NCI-H1930 (cell line): ENCODE results near the gene HDAC5.

Experiments
- DNase-seq, 2 experiments: peaks; one replicate each; lab custom pipeline; 2025; lab: John Stamatoyannopoulos, UW

The HDAC5 gene

DNA sequence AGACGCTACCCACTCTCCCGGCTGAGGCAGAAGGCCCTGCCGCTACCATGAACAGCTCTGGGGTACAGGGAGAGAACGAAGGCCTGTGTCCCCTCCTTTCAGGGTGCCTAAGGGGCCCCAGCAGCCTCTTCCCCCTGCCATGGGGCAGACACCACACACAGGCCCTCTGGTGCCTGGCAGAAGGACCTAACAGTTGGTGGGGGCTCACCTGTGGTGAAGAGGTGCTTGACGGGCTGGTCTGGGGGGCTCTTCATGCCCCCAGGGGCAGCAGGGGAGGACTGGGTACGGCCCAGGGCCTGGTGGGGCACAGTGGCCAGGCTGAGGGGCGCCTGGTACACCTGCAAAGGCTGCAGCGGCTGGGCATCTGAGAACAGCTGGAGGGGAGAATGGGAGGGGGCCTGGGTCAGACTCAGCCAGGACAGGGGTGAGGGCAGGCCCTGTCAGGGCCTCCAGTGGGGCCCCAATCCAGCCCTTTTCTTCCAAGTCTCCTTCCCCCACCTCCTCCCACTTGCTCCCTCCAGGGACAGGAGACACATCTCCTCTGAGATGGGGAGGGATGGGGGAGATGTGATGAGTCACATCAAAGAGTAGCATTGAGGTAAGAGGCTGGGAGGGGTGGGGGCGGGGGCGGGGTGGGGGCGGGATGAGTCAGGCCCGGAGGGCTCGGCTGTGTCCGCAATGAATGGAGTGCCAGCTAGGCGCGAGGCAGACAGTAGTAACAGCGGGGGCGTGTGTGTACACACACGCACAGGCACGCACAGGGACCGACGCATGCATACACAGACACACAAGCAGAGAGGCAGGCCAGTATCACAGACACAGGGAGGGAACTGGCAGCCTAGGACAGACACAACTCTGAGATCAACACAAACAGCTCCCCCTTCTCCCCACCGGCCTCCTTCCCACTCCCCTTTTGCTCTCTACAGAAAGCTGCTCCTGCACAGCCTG is 36.8 kb downstream of the HDAC5 start:
- no peak for DNase-seq

DNA sequence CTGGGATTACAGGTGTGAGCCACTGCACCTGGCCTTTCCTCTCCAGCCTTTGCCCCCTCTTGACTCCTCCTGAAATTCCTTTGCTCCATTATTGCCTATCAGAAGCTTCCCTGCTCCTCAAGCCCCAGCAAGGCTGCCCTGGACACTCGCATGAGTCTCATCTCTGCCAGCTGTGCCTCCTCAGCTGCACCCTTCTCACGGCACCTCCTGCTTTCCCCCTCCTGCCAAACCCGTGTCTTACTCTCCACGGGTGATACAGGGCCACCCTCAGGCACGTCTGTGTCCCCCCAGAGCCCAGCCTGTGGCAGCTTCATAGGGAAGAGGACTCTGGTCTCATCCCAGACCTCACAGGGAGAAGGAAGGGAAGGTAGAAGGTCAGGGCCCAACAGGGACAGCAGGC is 37.5 kb downstream of the HDAC5 start:
- DNase-seq, result no peak

DNA sequence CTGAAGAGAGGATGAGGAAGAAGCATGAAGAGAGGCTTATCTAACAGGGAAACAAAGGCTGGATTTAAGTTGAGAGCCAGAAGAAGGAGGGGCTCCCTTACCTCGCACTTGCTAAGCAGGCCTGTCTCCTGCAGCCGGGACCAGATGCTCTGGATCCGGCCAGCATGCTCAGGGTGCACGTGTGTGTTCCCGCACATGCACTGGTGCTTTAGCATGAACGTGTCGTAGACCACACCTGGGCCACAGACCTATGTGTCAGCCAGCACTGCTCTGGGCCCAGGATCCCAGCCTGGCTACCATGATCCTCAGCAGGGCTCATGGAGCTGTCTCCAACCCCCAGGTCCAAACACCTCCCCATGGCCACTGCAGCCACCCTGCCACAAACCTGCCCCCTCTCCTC is 38.5 kb downstream of the HDAC5 start:
- no peak for DNase-seq

DNA sequence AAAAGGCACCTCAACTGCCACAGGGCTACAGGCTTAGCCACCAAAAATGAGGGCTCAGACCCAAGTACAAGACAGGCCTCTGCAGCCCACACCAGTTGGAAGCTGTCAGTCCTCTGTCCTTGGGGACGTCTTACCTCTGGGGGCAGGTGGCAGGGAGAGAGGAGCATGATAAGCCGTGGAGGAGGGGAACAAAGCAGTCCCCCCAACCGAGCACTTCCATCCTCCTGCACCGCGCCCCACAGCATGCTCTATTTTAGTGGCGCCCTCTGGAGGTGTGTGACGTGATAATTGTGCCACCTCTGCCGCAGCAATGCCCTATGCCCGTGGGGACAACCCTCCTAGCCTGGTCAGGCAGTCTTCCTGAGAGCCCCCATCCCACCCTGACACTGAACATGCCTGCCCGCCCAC is 39.3 kb downstream of the HDAC5 start:
- peak; percentile 16 to 45 for DNase-seq

DNA sequence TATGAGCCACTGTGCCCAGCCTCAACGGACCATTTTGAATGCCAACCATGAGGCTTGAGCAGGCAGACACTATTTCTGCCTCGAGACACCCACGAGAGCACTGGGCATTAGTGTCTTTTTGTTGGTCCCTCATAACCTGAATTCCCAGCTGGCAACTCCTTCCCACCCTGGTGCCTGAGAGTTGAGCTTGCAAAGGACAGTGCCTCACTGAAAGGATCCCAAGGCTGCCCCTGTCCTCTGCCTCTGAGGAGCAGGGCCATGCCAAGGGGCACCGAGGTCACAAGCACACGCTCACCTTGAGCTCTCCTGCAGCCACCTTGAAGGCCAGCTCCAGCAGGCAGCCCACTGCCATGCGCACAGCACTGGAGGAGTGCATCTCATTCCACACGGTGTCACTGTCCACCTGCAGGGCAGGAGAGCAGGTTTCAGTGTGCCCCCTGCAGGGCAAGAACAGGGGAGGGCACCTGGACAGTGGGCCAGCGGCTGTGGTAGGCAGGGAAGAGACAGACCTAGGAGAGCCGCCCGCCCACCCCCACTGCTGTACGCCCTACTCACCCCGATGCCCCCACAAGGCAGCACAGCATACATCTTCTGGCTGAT is 40.1 kb downstream of the HDAC5 start:
- no peak for DNase-seq

DNA sequence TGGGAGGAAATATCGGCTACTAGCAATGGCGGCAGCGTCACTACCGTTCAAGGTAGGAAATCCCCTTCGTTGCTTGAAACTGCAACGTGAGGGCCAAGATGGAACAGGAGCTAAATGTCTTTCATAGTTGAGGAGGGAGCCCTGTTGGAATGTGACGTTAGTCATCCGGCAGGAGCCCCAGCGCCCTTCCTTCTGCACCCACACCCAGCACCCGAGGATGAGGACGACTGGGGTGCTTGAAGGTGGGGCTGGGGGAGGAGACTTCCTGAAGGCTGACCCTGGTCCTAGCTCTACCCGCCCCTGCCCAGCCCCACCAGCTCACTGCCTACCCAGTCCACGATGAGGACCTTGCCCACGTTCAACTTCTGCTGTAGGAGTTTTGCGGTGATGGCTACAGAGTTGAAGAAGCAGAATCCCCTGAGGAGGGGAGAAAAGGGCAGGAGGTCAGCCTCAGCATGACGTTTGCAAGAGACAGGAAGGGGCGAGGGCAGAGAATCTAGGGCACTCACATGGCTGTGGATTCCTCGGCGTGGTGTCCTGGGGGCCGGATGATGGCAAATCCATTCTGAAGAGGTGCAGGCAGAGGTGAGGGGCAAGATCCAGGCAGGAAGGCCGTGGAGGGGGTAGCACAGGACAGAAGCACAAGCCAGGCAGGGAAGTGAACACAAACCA is 41.0 kb downstream of the HDAC5 start:
- no peak for DNase-seq

DNA sequence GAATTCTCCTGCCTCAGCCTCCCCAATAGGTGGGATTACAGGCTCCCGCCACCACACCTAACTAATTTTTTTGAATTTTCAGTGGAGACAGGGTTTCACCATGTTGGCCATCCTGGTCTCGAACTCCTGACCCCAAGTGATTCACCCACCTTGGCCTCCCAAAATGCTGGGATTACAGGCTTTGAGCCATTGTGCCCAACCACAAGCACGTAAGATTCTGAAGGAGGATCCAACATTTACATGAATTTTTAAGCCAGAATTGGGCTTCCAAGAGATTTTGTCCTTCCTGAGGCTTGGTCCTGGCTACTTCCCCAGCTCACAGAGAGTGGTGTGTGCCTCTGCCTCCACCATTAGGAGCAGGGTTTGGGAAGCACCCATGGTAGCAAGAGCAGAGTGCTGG is 41.8 kb downstream of the HDAC5 start:
- no peak for DNase-seq

DNA sequence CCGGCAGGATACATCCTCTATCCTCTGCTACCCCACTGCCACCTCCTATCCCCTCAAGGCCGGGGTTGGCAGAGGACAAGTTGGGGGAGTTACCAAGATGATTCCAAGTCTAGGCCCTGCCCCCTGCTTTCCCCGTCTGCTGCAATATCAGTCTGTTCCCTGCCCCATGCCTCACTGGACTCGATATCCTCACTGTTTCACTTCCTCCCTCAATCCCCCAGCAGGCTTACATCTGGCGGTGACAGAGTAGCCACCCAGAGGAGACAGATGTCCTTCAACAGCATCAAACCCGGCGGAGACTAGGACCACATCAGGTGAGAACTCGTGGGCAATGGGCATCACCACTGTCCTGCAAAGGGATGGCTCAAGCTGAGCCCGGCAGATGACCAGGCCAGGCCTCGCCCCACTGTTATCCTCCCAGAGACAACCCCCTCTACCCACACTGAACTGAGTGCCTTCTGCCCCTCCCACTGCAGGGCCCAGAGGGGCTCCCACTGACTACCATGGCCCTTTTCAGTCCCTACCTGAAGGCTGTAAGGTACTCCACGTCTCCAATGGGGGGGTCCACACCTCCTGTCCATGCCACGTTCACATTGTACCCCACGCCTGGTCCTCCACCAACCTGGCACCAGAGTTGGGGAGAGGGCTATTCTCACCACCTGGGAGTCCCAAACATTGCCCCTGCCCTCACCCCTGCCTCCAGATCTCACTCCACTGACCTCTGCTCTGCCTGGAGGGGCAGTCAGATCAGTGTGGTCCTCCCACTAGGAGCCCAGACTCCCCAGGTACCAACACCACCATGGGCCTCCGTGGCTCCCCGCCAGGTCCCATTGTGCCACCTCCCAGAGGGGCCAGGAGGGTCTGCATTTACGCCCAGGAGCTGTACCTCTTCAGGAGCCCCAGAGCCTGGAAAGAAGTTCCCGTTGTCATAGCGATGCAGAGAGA is 43.3 kb downstream of the HDAC5 start:
- DNase-seq, result no peak

DNA sequence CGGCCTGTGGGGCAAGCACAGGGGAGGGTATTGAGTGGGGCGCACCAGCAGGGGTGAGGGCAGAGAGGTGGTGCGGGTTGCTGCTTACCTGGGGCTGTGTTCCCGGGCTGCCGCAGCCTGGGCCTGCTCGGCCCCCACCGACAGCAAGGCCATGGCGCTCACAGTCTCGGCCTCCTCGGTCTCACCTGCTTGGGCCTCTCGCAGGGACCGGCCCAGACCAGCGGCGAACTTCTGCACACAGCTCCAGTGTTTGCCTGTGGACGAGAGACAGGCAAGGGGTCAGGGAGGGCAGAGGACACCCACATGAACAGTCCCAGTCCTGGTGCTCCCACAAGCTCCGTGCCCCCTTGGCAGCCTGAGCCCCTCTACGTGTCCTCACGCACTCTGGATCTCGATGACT is 45.0 kb downstream of the HDAC5 start:
- no peak for DNase-seq

DNA sequence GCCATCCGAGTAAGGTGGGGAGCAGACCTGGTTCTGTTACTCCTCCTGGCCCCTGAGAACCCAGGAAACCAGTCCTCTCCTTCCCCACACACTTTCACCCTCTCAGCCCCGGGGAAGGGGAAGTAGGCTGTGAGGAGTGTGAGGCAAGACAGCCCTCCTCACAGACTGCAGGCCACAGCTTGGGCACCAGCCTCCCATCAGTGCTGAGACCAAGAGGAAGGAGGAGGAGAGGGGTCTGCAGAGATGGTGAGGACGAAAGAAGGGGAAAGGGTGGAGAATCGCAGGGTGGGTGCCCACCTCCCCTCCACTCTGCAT is 45.9 kb downstream of the HDAC5 start:
- DNase-seq, result no peak

DNA sequence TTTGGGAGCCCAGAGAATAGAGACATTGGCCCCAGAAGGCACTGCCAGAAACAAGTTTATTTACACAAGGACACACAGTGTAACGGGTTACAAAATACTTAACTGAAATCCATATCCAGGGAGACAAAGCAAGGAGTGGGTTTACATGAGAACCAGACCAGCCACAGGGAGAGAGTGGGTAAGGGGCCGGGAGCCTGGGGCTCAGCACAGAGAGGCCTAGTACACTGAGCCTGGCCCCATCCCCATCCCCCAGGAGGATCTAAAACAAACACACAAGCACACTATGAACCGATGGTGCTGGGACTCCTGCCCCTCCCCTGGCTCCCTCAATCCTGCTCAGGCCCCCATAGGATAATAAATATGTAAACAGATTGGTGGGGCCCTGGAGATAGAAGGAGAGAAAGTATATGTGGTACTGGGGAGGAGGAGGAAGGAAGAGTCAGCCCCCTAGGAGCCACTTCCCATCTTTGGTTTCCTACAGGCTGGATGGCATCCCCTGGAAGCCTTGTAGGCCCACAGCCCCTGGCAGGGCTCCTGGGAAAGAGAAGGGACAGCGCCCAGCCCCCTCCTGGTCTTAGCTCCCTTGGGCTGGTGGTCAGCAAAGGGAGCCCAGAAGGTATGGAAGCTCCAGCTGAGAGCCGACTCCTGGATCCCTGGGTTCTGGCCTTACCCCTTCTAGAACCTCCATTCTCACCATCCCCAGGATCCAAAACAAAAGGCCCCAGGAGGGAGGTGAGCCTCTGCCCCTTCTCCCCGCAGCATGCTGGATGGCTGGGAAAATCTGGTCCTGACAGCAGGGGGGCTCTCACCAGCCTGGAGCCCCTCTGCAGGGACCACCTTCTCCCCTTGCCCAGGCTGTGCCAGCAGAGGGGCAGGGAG is 46.5 kb downstream of the HDAC5 start:
- no peak for DNase-seq

DNA sequence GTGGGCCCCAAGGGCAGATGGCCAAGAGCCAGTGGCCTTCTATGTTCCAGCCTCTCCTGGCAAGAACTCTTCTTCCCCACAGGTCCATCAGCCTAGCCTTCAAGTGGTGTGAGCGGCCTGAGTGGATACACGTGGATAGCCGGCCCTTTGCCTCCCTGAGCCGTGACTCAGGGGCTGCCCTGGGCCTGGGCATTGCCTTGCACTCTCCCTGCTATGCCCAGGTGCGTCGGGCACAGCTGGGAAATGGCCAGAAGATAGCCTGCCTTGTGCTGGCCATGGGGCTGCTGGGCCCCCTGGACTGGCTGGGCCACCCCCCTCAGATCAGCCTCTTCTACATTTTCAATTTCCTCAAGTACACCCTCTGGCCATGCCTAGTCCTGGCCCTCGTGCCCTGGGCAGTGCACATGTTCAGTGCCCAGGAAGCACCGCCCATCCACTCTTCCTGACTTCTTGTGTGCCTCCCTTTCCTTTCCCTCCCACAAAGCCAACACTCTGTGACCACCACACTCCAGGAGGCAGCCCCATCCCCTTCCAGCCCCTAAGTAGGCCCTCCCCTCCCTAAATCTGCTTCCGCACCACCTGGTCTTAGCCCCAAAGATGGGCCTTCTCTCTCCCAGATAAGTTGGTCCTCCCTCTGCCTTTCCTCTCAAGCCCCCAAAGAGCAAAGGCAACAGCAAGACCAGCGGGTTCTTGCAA is 47.7 kb downstream of the HDAC5 start:
- no peak for DNase-seq

DNA sequence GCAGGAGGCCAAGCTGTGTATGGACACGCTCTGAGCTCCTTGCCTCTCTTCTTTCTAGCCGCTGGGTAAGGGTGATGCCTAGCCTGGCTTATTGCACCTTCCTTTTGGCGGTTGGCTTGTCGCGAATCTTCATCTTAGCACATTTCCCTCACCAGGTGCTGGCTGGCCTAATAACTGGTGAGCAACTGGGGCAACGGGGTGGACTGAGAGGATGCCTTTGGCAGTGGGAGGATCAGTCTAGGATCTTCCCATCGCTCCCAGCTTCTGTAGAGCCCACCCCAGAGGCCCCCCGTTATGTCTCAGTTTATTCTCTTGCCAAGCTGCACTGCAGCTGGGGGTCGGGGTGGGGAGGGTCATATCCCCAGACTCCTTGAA is 48.5 kb downstream of the HDAC5 start:
- DNase-seq, result no peak

DNA sequence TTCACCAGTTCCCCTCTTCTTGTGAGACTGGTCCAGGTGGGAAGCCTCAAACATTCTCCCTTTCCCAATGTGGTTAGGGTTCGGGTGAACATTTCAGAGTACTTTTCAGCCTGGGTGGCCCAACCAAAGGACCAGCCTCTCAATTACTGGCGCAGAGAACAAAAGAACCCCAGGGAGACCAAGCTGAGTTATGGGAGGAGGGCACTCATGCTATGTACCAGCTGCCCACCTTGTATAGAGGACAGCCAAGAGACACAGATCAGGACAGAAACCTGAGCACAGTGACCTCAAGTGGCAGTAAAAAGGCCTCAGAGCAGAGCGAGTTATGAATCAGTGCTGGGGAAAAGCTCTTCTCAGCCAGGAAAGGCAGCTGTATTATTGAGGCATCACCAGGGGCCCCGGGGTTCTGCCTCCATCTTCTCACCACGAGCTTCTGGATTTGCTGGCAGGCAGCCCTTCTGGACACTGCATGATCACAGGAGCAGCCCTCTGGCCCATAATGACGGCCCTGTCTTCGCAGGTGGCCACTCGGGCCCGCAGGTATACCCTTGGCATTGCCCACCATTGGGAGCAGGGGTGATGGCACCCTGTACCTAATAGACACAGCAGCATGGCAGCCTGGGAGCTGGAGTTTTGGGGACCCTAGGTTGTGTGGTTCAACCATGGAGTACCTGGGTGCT is 49.1 kb downstream of the HDAC5 start:
- no peak for DNase-seq

DNA sequence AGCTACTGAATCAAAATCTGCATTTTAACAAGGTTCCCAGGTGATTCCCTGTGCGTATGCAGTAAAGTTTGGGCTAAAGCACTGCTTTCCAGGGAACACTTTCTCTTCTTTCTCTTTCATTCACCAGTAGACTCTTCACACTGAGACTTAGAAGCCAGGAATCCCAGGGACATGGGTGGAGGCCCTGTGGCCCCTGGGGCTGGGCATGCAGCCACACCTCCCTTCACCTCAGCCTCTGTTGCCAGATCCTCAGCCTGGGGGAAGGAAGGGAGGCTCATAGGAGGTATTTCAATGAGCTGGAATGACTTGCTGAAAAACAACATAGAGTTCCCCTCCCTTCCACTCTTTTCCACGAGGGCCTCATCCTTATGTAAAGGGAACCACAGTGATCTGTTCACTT is 51.7 kb downstream of the HDAC5 start:
- no peak for DNase-seq

DNA sequence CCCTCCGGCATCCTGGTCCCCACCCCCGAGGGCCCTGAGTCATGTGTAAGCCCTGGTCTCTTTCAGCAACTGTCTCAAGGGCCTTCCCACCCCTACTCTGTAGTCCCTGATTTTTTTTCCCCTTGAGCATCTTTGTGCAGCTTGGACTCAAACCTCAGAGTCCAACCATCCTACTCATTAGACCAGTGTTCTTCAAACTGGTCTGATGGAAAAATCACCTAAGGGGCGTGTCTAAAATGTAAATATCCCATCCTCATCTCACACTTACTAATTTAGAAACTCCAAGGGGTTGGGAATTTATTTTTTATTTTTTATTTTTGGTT is 52.3 kb downstream of the HDAC5 start:
- no peak for DNase-seq

DNA sequence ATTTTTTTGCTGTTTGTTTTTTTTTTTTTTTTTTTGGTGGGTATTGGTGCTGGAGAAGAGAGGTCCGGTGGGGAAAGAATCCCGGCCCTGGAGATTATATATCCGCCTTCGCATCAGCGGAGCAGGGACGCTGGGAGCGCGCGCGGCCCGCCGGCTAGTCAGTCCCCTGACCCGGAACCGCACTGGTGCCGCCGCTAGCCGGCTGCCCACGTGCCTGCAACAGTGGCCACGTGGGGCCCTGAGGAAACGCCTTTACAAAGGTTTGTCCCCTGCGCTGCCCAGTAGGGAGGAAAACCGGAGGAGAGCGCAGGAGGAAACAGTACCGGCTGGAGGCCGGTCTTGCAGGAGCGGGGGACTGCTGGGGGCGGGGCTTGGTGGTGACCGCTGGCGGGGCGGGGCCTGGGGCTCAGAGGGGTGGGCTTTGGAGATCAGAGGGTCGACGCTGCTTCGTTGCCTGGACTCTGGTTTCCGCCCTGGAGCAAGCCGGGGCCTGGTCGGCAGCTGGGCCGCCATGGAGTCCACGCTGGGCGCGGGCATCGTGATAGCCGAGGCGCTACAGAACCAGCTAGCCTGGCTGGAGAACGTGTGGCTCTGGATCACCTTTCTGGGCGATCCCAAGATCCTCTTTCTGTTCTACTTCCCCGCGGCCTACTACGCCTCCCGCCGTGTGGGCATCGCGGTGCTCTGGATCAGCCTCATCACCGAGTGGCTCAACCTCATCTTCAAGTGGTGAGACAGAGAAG is 52.8 kb downstream of the HDAC5 start, which contains the start of gene G6PC3:
Gene G6PC3, plus strand, starts transcription at position 281 of the 743 bp plus-strand sequence. Its CDS starts 231 bp downstream, at position 512.
- peak; percentile 95 to 97 for DNase-seq

DNA sequence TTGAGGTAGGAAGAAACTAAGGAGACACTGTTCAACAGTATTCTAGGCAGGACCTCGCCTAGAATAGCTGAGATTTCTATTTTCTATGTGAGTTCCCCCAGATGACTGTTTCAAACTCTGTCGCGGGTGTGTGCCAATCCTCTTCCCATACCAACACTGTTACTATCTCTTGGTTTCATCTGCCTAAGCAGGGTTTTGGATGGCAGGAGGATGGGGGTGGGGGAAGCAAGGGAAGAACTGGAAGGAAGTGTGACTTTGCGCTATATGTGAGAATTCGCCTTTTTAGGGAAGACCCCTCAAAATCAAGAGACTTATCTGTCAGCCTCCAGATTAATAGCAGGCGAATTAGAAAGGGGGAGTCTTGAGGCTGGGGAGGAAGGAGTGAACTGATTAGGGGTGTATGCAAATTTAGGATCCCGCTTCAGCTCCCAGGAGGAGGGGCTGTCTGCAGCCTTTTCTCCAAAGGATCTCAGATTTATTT is 53.4 kb downstream of the HDAC5 start:
- no peak for DNase-seq

DNA sequence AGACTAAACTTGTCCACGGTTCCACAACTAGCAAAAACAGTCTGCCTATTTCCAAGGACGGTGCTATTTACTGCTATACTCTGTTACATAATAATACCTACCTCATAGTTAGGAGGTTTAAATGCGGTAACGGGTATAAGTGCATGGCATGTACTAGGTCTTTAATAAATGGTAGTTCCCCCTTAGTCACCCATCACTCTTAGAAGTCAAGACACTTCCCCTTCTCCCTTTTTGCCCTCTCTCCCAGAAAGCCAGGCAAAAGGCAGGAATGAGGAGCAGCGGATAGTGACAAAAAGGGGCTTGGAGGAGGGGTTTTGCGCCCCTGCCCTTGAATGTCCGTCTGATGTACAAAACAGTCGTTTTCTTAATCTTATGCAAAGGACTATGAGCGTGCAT is 55.9 kb downstream of the HDAC5 start:
- DNase-seq, result no peak
